Psoas muscle (tissue), 8 donors: ENCODE measurements around the gene CETN3. TPM values are rescaled to one million over a fixed set of nuclear protein-coding genes. Genes with fewer than 3 reads are reported as not detected.

Source experiments
- ATAC-seq, 4 donors: fragments of 200-7000 bp; cut with Tn5 transposase; one replicate each; pipeline ENCODE4 v1.9.1; 2020; ENCODE audit warnings: moderate library complexity in 3 of 4, mild to moderate bottlenecking in 2 of 4
- DNase-seq, 2 donors: peaks; one replicate each; pipeline ENCODE4 v3.0.0-alpha.2; 2020
- H3K27ac ChIP-seq: fragments of 200-600 bp; one replicate; pipeline ENCODE4 v1.8.0; 2022
- H3K27me3 ChIP-seq, 3 donors: fragments of 200-600 bp in 1 of 3; one replicate each; pipeline versions ENCODE4 v1.6.1 to v1.8.0; 2013 to 2022; ENCODE audit warnings: low read length in 2 of 3, mild to moderate bottlenecking in 2 of 3, moderate library complexity in 1 of 3; ENCODE audit not compliant: insufficient read depth in 3 of 3
- H3K36me3 ChIP-seq, 2 donors: fragments of 200-600 bp in 1 of 2; one replicate each; pipeline versions ENCODE4 v1.6.1 to v1.8.0; 2013 to 2022; ENCODE audit warnings: low read depth in 1 of 2, mild to moderate bottlenecking in 1 of 2, moderate library complexity in 1 of 2; ENCODE audit not compliant: insufficient read depth in 1 of 2
- H3K4me1 ChIP-seq: fragments of 200-600 bp; one replicate; pipeline ENCODE4 v1.8.0; 2022
- H3K4me3 ChIP-seq: fragments of 200-600 bp; one replicate; pipeline ENCODE4 v1.8.0; 2022; ENCODE audit warnings: mild to moderate bottlenecking
- H3K9me3 ChIP-seq: fragments of 200-600 bp; one replicate; pipeline ENCODE4 v1.8.0; 2022
- CTCF ChIP-seq: fragments of 200-600 bp; IDR thresholded peaks from one replicate; pipeline ENCODE4 v1.8.0; 2022; ENCODE audit warnings: antibody characterized with exemption
- WGBS, 3 donors: extraction: QIAGEN DNeasy Blood & Tissue Kit; methylation state at CpG; one replicate each; pipeline versions ENCODE4 v1.1.6 to v1.1.7; 2013; 5-methylcytosine and 5-hydroxymethylcytosine counted together
- intact Hi-C, 2 donors: fragments of 100-400 bp; cut with DNase I; formaldehyde crosslinking; loops; one replicate each; pipeline versions ENCODE4 v1.11.0 to v1.14.2; 2022
- polyA plus RNA-seq, 3 donors: library from polyadenylated mRNA; stranded (reverse); fragments of 200-250 nt; gene quantifications; one replicate each; pipeline ENCODE4 v1.2.3, GENCODE V29; 2013
- total RNA-seq, 4 donors: library from RNA; stranded (reverse); fragmentation: NEBNext Ultra II Directional in 2 of 4; extraction: Animal tissue kit (Norgen Biotek cat#: 25700) in 2 of 4; gene quantifications; one replicate each; pipeline versions ENCODE4 v1.2.1 to v1.2.4, GENCODE V29; 2021 to 2023
- donor health status: healthy with polysubstance abuse.
- donor health status: DM: no; HTN: no; CAD: no; lungs with moderate emphysema.
- donor health status: Bipolar disorder and iron deficiency.
- donor health status: healthy.
- donor health status: DM: yes; HTN: yes; CAD: no.
- donor health status: DM: no; HTN: no; CAD: no.
- donor health status: DM: no; HTN: no; CAD: no.
- donor health status: DM: yes; HTN: yes; CAD: no.

CETN3 gene
- total and polyA plus RNA-seq, 7 donors: 6.2 to 11.2 (median 10.7) TPM

- no peaks in the 10 kb centered on the region for H3K9me3 ChIP-seq
- DNase-seq (no peak), ATAC-seq (no peak)
- TF ChIP-seq CTCF: no peak
- no peak overlapping the region for H3K4me3 ChIP-seq
- H3K36me3 ChIP-seq: no peaks in the 10 kb centered on the region
- no peaks in the 10 kb centered on the region for H3K27me3 ChIP-seq
- H3K4me1 ChIP-seq: no peaks in the 10 kb centered on the region
- intact Hi-C loops: loop anchor here (5.0 kb wide), 1 partner anchor 345 kb away; no protein-coding TSS in a partner anchor
- H3K27ac ChIP-seq: no peak overlapping the region
These were observed 28.1 kb upstream of the CETN3 start for GRCh38 chr5:90437663-90438062.

- Histone ChIP-seq H3K4me3 (no peak overlapping the region), H3K9me3 (no peaks in the 10 kb centered on the region), H3K36me3 (no peaks in the 10 kb centered on the region), H3K4me1 (no peaks in the 10 kb centered on the region), H3K27me3 (no peaks in the 10 kb centered on the region), H3K27ac (no peak overlapping the region)
- intact Hi-C loops: no loop called here
- ATAC-seq (no peak), DNase-seq (peak in 1 of 2 donors; percentile 56)
- TF ChIP-seq CTCF: peak; percentile 54
- 63 to 74% (median 71%) methylated on average over 5 of the region's 5 CpGs for WGBS, 3 donors
These were observed 24.7 kb upstream of the CETN3 start for GRCh38 chr5:90434116-90434714.

- no peak for ATAC-seq
- no peak for TF ChIP-seq CTCF
- no peaks in the 10 kb centered on the region for H3K4me1 ChIP-seq
- H3K36me3 ChIP-seq: no peaks in the 10 kb centered on the region
- no peak overlapping the region for H3K4me3 ChIP-seq
- DNase-seq: no peak
- 92 to 93% (median 93%) methylated on average over 1 of the region's 1 CpG for WGBS, 3 donors
- H3K27ac ChIP-seq: no peak overlapping the region
- no peaks in the 10 kb centered on the region for H3K27me3 ChIP-seq
- intact Hi-C loops: no loop called here
- no peaks in the 10 kb centered on the region for H3K9me3 ChIP-seq
These were observed 14.7 kb upstream of the CETN3 start for GRCh38 chr5:90424245-90424644.

GRCh38 chr5:90421136-90421535 is 11.6 kb upstream of the CETN3 start:
- intact Hi-C loops: no loop called here

More at GRCh38 chr5:90421136-90421535, 11.6 kb upstream of the CETN3 start:
- Histone ChIP-seq H3K9me3 (no peaks in the 10 kb centered on the region), H3K4me1 (no peaks in the 10 kb centered on the region), H3K27ac (no peak overlapping the region), H3K36me3 (no peaks in the 10 kb centered on the region), H3K27me3 (peaks cover 0 to 1% (median 0%) of the 10 kb centered on the region in 3 donors), H3K4me3 (no peak overlapping the region)
- DNase-seq (no peak), ATAC-seq (peak in 2 of 4 donors; percentile 27 to 40)
- no peak for TF ChIP-seq CTCF
- 30 to 33% (median 31%) methylated on average over 4 of the region's 4 CpGs for whole genome bisulfite sequencing, 3 donors
